ENCODE results near the gene NACAD.

NACAD gene

DNA sequence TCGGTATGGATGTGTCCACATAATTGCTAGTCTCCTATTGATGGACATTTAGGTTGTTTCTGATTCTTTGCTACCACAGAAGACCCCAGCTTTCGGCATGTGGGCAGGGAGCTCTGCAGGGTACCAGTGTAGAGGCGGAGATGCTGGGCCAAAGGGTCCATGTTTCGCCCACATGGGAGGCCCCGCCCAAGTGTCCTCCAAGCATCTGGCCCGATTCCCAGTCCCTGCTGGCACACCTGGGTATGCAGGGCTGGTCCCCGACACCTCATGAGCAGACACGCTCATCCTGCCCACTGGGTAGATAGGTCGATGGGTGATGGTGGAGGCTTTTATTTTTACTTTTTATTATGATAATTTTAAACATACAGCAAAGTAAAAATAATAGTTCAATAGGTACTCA lies 42.1 kb upstream of the NACAD start:
- ChIA-PET CTCF (interaction anchor here (7.7 to 8.3 kb wide), 2 partner anchors 17 to 158 kb away, joined by 85 to 142 read pairs; partner anchors contain the start of gene TBRG4), POLR2A (no interaction called here)
- WGBS (ENCODE audit: insufficient coverage) = 97% methylated on average over 7 of the region's 9 CpGs
- Histone ChIP-seq H3K4me1 (ENCODE audit: control extremely low read depth in 1 of 4, control insufficient read depth in 4 of 4, insufficient read depth in 4 of 4, low read length in 3 of 4) (peaks cover 0 to 7% (median under 1%) of the 10 kb centered on the region in 4 experiments), H3K9me3 (ENCODE audit: control extremely low read depth in 1 of 5, control insufficient read depth in 4 of 5, insufficient read depth in 2 of 5, low read depth in 1 of 5, low read length in 4 of 5) (no peaks in the 10 kb centered on the region), H3K4me3 (ENCODE audit: control insufficient read depth in 1 of 7, extremely low read depth in 1 of 7, insufficient read depth in 4 of 7, low read depth in 2 of 7, low read length in 6 of 7) (no peak overlapping the region), H3K27me3 (replicated peaks in 2 of 5; ENCODE audit: control insufficient read depth in 4 of 5, insufficient read depth in 5 of 5, low read length in 4 of 5) (no peaks in the 10 kb centered on the region), H3K36me3 (ENCODE audit: control insufficient read depth in 4 of 4, insufficient read depth in 4 of 4, low read length in 3 of 4) (no peaks in the 10 kb centered on the region), H3K27ac (ENCODE audit: insufficient read depth in 1 of 2, low read depth in 1 of 2, low read length in 2 of 2, poor library complexity in 1 of 2, severe bottlenecking in 2 of 2) (no peak overlapping the region)
- DNase-seq = no peak

DNA sequence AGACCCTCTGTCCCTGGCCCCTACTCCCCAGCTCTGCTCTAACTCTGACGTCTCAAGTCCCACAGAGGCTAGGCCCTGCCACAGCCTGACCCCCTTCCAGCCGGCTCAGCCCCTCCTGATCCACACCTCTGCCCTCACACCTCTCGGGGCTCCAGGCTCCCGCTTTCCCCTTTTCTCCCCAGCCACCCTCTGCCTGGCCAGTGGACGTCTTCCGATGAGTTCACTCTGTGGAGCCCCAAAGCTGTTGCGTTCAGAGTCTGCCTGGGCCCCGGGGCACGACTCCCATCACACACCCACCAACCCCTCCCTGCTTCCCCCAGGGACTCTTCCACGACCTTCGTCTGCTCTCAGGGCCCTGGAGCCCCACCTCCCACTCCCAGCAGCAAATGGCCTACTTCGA lies 41.1 kb upstream of the NACAD start:
- no peak for DNase-seq
- 88% methylated on average over 9 of the region's 12 CpGs for WGBS (ENCODE audit: insufficient coverage)
- CTCF ChIA-PET = no interaction called here

DNA sequence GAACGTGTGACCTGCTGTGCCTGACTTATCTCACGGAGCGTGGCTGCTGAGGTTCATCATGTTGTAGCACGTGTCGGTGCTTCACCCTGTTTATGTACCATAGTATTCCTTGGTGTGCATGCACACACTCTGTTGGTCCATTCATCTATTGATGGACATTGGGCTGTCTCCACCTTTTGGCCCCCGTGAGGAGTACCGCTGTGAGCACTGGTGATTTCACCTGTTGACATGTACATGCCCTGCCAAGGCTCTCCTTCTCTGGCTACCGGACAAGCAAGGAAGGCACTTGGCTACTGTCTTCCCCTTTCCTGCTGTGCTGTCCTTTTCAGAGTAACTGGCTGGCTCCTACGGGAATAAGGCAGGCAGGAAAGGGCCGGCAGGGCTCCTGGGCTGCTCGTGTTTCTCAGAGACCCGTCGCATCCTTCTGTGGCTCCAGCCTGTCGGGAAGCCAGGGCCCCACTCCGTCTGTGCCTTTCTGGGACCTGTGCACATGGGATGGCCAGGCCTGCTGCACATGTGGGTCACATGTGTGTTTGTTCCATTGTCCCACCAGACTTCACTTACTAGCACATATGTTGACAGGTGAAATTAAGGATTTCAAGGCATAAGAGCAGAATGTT lies 40.5 kb upstream of the NACAD start:
- no peak overlapping the region for H3K4me3 ChIP-seq (ENCODE audit: control insufficient read depth in 1 of 7, extremely low read depth in 1 of 7, insufficient read depth in 4 of 7, low read depth in 2 of 7, low read length in 6 of 7)
- H3K36me3 ChIP-seq (ENCODE audit: control insufficient read depth in 4 of 4, insufficient read depth in 4 of 4, low read length in 3 of 4) = no peaks in the 10 kb centered on the region
- CTCF ChIA-PET = no interaction called here
- no peaks in the 10 kb centered on the region for H3K9me3 ChIP-seq (ENCODE audit: control extremely low read depth in 1 of 5, control insufficient read depth in 4 of 5, insufficient read depth in 2 of 5, low read depth in 1 of 5, low read length in 4 of 5)
- no peaks in the 10 kb centered on the region for H3K27me3 ChIP-seq (replicated peaks in 2 of 5; ENCODE audit: control insufficient read depth in 4 of 5, insufficient read depth in 5 of 5, low read length in 4 of 5)
- POLR2A ChIA-PET = no interaction called here
- peaks cover 0 to 8% (median 0%) of the 10 kb centered on the region in 4 experiments for H3K4me1 ChIP-seq (ENCODE audit: control extremely low read depth in 1 of 4, control insufficient read depth in 4 of 4, insufficient read depth in 4 of 4, low read length in 3 of 4)
- no peak overlapping the region for H3K27ac ChIP-seq (ENCODE audit: insufficient read depth in 1 of 2, low read depth in 1 of 2, low read length in 2 of 2, poor library complexity in 1 of 2, severe bottlenecking in 2 of 2)
- DNase-seq = no peak
- 96% methylated on average over 14 of the region's 15 CpGs for WGBS (ENCODE audit: insufficient coverage)

More for the DNA sequence above, 41.1 kb upstream of the NACAD start:
- no peaks in the 10 kb centered on the region for H3K27me3 ChIP-seq (replicated peaks in 2 of 5; ENCODE audit: control insufficient read depth in 4 of 5, insufficient read depth in 5 of 5, low read length in 4 of 5)
- peaks cover 0 to 8% (median 0%) of the 10 kb centered on the region in 4 experiments for H3K4me1 ChIP-seq (ENCODE audit: control extremely low read depth in 1 of 4, control insufficient read depth in 4 of 4, insufficient read depth in 4 of 4, low read length in 3 of 4)
- no peaks in the 10 kb centered on the region for H3K36me3 ChIP-seq (ENCODE audit: control insufficient read depth in 4 of 4, insufficient read depth in 4 of 4, low read length in 3 of 4)
- H3K9me3 ChIP-seq (ENCODE audit: control extremely low read depth in 1 of 5, control insufficient read depth in 4 of 5, insufficient read depth in 2 of 5, low read depth in 1 of 5, low read length in 4 of 5) = no peaks in the 10 kb centered on the region
- POLR2A ChIA-PET = no interaction called here
- H3K4me3 ChIP-seq (ENCODE audit: control insufficient read depth in 1 of 7, extremely low read depth in 1 of 7, insufficient read depth in 4 of 7, low read depth in 2 of 7, low read length in 6 of 7) = no peak overlapping the region
- H3K27ac ChIP-seq (ENCODE audit: insufficient read depth in 1 of 2, low read depth in 1 of 2, low read length in 2 of 2, poor library complexity in 1 of 2, severe bottlenecking in 2 of 2) = no peak overlapping the region

DNA sequence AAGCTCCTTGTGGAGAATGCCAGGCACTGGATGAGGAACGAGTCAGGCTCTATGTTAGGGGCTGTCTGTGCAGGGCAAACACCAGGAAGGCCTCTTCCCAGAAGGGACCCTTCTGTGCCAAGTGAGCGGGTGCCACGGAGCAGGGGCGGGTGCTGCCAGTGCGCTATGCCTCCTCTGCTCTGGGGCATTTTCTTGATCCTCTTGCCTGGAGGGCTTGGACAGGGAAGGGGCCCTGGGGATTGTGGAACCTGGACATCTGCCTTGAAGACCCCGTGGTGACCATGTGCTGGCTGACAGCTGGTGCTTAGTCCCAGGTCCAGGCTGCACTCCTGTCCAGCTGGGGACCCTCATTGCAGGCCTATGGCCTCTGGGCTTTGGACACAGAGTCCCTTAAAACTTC lies 38.2 kb upstream of the NACAD start:
- Histone ChIP-seq H3K4me3 (ENCODE audit: control insufficient read depth in 1 of 7, extremely low read depth in 1 of 7, insufficient read depth in 4 of 7, low read depth in 2 of 7, low read length in 6 of 7) (no peak overlapping the region), H3K27ac (ENCODE audit: insufficient read depth in 1 of 2, low read depth in 1 of 2, low read length in 2 of 2, poor library complexity in 1 of 2, severe bottlenecking in 2 of 2) (no peak overlapping the region), H3K27me3 (replicated peaks in 2 of 5; ENCODE audit: control insufficient read depth in 4 of 5, insufficient read depth in 5 of 5, low read length in 4 of 5) (no peaks in the 10 kb centered on the region), H3K9me3 (ENCODE audit: control extremely low read depth in 1 of 5, control insufficient read depth in 4 of 5, insufficient read depth in 2 of 5, low read depth in 1 of 5, low read length in 4 of 5) (no peaks in the 10 kb centered on the region), H3K36me3 (ENCODE audit: control insufficient read depth in 4 of 4, insufficient read depth in 4 of 4, low read length in 3 of 4) (no peaks in the 10 kb centered on the region), H3K4me1 (ENCODE audit: control extremely low read depth in 1 of 4, control insufficient read depth in 4 of 4, insufficient read depth in 4 of 4, low read length in 3 of 4) (peaks cover 0 to 8% (median 0%) of the 10 kb centered on the region in 4 experiments)
- WGBS (ENCODE audit: insufficient coverage) = 100% methylated on average over 6 of the region's 6 CpGs
- ChIA-PET POLR2A (no interaction called here), CTCF (interaction anchor here (0.9 to 5.4 kb wide), 2 partner anchors 9 to 21 kb away, joined by 4 to 37 read pairs; no protein-coding TSS in a partner anchor)
- no peak for DNase-seq

DNA sequence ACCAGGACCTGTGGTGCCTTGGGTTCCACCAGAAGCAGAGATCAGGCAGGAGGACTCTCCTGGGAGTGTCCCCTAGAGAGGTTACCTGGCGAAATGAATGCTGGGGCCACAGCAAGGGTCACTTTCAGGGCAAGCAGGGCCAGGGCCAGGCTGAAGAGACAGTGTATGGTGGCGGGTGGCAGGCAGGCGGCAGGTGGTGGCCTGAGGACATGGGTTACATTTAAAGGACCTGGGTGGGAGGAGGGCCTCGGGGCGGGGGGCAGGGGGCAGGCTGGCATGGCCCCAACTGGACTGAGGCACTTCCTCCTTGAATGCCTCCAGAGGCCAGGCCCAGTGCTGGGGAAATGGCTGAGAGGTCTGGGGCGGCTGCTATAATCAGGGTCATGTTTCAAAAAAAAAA lies 37.4 kb upstream of the NACAD start:
- ChIA-PET POLR2A (no interaction called here), CTCF (interaction anchor here (5.4 kb wide), 1 partner anchor 10 kb away, joined by 37 read pairs; no protein-coding TSS in a partner anchor)
- no peak overlapping the region for H3K4me3 ChIP-seq (ENCODE audit: control insufficient read depth in 1 of 7, extremely low read depth in 1 of 7, insufficient read depth in 4 of 7, low read depth in 2 of 7, low read length in 6 of 7)
- H3K27ac ChIP-seq (ENCODE audit: insufficient read depth in 1 of 2, low read depth in 1 of 2, low read length in 2 of 2, poor library complexity in 1 of 2, severe bottlenecking in 2 of 2) = no peak overlapping the region
- H3K4me1 ChIP-seq (ENCODE audit: control extremely low read depth in 1 of 4, control insufficient read depth in 4 of 4, insufficient read depth in 4 of 4, low read length in 3 of 4) = peaks cover 0 to 8% (median 0%) of the 10 kb centered on the region in 4 experiments
- no peaks in the 10 kb centered on the region for H3K9me3 ChIP-seq (ENCODE audit: control extremely low read depth in 1 of 5, control insufficient read depth in 4 of 5, insufficient read depth in 2 of 5, low read depth in 1 of 5, low read length in 4 of 5)
- no peaks in the 10 kb centered on the region for H3K36me3 ChIP-seq (ENCODE audit: control insufficient read depth in 4 of 4, insufficient read depth in 4 of 4, low read length in 3 of 4)
- 95% methylated on average over 5 of the region's 6 CpGs for WGBS (ENCODE audit: insufficient coverage)
- no peak for DNase-seq
- H3K27me3 ChIP-seq (replicated peaks in 2 of 5; ENCODE audit: control insufficient read depth in 4 of 5, insufficient read depth in 5 of 5, low read length in 4 of 5) = no peaks in the 10 kb centered on the region

DNA sequence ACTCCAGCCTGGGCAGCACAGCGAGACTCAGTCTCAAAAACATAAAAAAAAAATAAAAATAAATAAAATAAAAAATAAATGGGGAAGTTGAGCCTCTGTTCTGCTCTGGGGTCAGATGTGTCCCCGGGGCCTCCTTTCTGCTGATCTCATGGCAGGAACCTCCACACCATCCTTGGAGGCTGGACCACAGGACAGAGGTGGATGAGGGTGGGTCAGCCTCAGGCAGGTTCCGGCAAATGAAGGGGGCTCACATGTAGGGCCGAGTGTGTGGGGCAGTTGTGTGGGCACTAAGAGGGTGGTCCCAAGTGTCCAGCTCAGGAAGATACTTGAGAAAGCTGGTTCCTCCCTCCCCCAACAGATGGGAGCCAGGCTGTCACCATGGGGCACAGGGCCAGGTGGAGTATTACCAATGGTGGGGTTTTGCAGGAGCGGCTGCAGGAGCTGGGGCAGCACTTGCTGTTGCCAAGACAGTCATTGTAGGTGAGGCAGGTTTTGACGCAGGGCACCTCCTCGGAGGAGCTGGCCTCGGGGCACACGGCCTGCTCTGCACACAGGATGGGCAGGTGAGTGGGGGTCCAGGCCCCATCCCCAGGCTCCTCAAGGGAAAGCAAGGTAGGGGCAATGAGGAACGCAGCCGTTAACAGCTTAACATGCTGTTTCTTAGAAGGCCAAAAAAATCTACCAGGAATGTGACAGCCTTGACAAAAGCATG lies 36.6 kb upstream of the NACAD start:
- H3K4me3 ChIP-seq (ENCODE audit: control insufficient read depth in 1 of 7, extremely low read depth in 1 of 7, insufficient read depth in 4 of 7, low read depth in 2 of 7, low read length in 6 of 7) = no peak overlapping the region
- H3K9me3 ChIP-seq (ENCODE audit: control extremely low read depth in 1 of 5, control insufficient read depth in 4 of 5, insufficient read depth in 2 of 5, low read depth in 1 of 5, low read length in 4 of 5) = no peaks in the 10 kb centered on the region
- no peaks in the 10 kb centered on the region for H3K36me3 ChIP-seq (ENCODE audit: control insufficient read depth in 4 of 4, insufficient read depth in 4 of 4, low read length in 3 of 4)
- no peak overlapping the region for H3K27ac ChIP-seq (ENCODE audit: insufficient read depth in 1 of 2, low read depth in 1 of 2, low read length in 2 of 2, poor library complexity in 1 of 2, severe bottlenecking in 2 of 2)
- CTCF ChIA-PET = interaction anchor here (1.4 to 5.4 kb wide), 2 partner anchors 11 kb away, joined by 4 to 37 read pairs; no protein-coding TSS in a partner anchor
- POLR2A ChIA-PET = interaction anchor here (0.6 kb wide), 1 partner anchor 643 kb away, joined by 3 read pairs; no protein-coding TSS in a partner anchor
- H3K4me1 ChIP-seq (ENCODE audit: control extremely low read depth in 1 of 4, control insufficient read depth in 4 of 4, insufficient read depth in 4 of 4, low read length in 3 of 4) = peaks cover 0 to 8% (median 0%) of the 10 kb centered on the region in 4 experiments
- DNase-seq = no peak
- WGBS (ENCODE audit: insufficient coverage) = 91% methylated on average over 9 of the region's 11 CpGs
- H3K27me3 ChIP-seq (replicated peaks in 2 of 5; ENCODE audit: control insufficient read depth in 4 of 5, insufficient read depth in 5 of 5, low read length in 4 of 5) = no peaks in the 10 kb centered on the region
